ENCODE data around the gene LRP10.
"Not testable (repeated sequence)": the region's sequence is repeated elsewhere in the genome, so short reads cannot be mapped to it uniquely, and the experiment has no call there.

The LRP10 gene

GRCh38 chr14:22871224-22872032, at the start of gene LRP10:
Gene LRP10 (plus strand): TSS chr14:22871740. CDS start chr14:22872304, 564 bp downstream.
- DNase-seq (ENCODE audit: extremely low read depth, low read depth) = no peak
- H3K4me3 ChIP-seq (replicated peaks; ENCODE audit: low read depth, low read length) = peak within 1 kb of the TSS; percentile 71
- TF ChIP-seq CTCF (IDR thresholded peaks at IDR 0.05; ENCODE audit: low read depth, low read length, missing control alignments) = no peak

GRCh38 chr14:22822016-22822570, 49.4 kb upstream of the LRP10 start:
- no peak for TF ChIP-seq CTCF (IDR thresholded peaks at IDR 0.05; ENCODE audit: low read depth, low read length, missing control alignments)
- H3K4me3 ChIP-seq (replicated peaks; ENCODE audit: low read depth, low read length) = peak overlapping the region; percentile 22; the same call in 1 of the 2 replicates
- DNase-seq (ENCODE audit: extremely low read depth, low read depth) = no peak

GRCh38 chr14:22822571-22823098, 48.9 kb upstream of the LRP10 start:
- H3K4me3 ChIP-seq (replicated peaks; ENCODE audit: low read depth, low read length) = peak overlapping the region; percentile 22
- DNase-seq (ENCODE audit: extremely low read depth, low read depth) = no peak
- peak; percentile 82 for TF ChIP-seq CTCF (IDR thresholded peaks at IDR 0.05; ENCODE audit: low read depth, low read length, missing control alignments)

- no peak for TF ChIP-seq CTCF (IDR thresholded peaks at IDR 0.05; ENCODE audit: low read depth, low read length, missing control alignments)
- H3K4me3 ChIP-seq (replicated peaks; ENCODE audit: low read depth, low read length) = no peak overlapping the region
- peak; percentile 92 for DNase-seq (ENCODE audit: extremely low read depth, low read depth)
Measured at GRCh38 chr14:22824711-22825359, 46.7 kb upstream of the LRP10 start.

GRCh38 chr14:22829076-22829660, 42.4 kb upstream of the LRP10 start:
- peak overlapping the region; percentile 93 for H3K4me3 ChIP-seq (replicated peaks; ENCODE audit: low read depth, low read length)
- DNase-seq (ENCODE audit: extremely low read depth, low read depth) = not testable (repeated sequence)

GRCh38 chr14:22829661-22830442, 41.7 kb upstream of the LRP10 start, which contains the start of gene MRPL52:
Gene MRPL52 (plus strand): TSS chr14:22829887. CDS start chr14:22829913, 26 bp downstream.
- DNase-seq (ENCODE audit: extremely low read depth, low read depth) = no peak
- TF ChIP-seq CTCF (IDR thresholded peaks at IDR 0.05; ENCODE audit: low read depth, low read length, missing control alignments) = no peak
- H3K4me3 ChIP-seq (replicated peaks; ENCODE audit: low read depth, low read length) = peak within 1 kb of the TSS; percentile 93
